ENCODE data around the gene B4GALNT4. TPM values are rescaled to one million over a fixed set of nuclear protein-coding genes. Genes with fewer than 3 reads are reported as not detected.

Gene B4GALNT4
- total and polyA plus RNA-seq, 4 donors = 0.15 to 0.42 (median 0.42) TPM; not detected in 1

- Histone ChIP-seq H3K36me3 (ENCODE audit: control insufficient read depth in 4 of 4, insufficient read depth in 3 of 4, low read depth in 1 of 4, low read length in 3 of 4) (no peaks in the 10 kb centered on the region), H3K9ac (ENCODE audit: low read depth in 1 of 2, low read length in 2 of 2) (no peak overlapping the region), H3K27me3 (ENCODE audit: control insufficient read depth in 4 of 4, insufficient read depth in 4 of 4, low read length in 3 of 4) (no peaks in the 10 kb centered on the region), H3K27ac (ENCODE audit: low read depth in 1 of 2, low read length in 2 of 2) (no peak overlapping the region), H3K4me3 (ENCODE audit: low read depth in 1 of 3, low read length in 3 of 3) (no peak overlapping the region), H3K9me3 (ENCODE audit: control insufficient read depth in 4 of 4, low read length in 3 of 4) (no peaks in the 10 kb centered on the region), H3K4me1 (ENCODE audit: control insufficient read depth in 4 of 4, insufficient read depth in 4 of 4, low read length in 3 of 4) (peaks cover 4 to 15% (median 8%) of the 10 kb centered on the region in 4 donors)
- WGBS = 82% methylated on average over 17 of the region's 17 CpGs
- no peak for TF ChIP-seq RAD21 (IDR thresholded peaks at IDR 0.05)
- no peak for TF ChIP-seq RXRA (IDR thresholded peaks at IDR 0.05)
- no peak for TF ChIP-seq NR2F2 (IDR thresholded peaks at IDR 0.05)
- TF ChIP-seq EGR1 (IDR thresholded peaks at IDR 0.05; ENCODE audit: low read depth in 2 of 2) = no peak
- no peak for TF ChIP-seq JUND (IDR thresholded peaks at IDR 0.05)
- no peak for TF ChIP-seq TAF1 (conservative IDR thresholded peaks at IDR 0.05)
- TF ChIP-seq CTCF (IDR thresholded peaks at IDR 0.05; ENCODE audit: low read depth, low read length, missing input control) = no peak
- no peak for TF ChIP-seq SP1 (IDR thresholded peaks at IDR 0.05)
- TF ChIP-seq ZBTB33 (IDR thresholded peaks at IDR 0.05) = no peak
- no peak for DNase-seq (ENCODE audit: low spot score)
Measured at GRCh38 chr11:393219-394033, 24.1 kb downstream of the B4GALNT4 start.

DNA sequence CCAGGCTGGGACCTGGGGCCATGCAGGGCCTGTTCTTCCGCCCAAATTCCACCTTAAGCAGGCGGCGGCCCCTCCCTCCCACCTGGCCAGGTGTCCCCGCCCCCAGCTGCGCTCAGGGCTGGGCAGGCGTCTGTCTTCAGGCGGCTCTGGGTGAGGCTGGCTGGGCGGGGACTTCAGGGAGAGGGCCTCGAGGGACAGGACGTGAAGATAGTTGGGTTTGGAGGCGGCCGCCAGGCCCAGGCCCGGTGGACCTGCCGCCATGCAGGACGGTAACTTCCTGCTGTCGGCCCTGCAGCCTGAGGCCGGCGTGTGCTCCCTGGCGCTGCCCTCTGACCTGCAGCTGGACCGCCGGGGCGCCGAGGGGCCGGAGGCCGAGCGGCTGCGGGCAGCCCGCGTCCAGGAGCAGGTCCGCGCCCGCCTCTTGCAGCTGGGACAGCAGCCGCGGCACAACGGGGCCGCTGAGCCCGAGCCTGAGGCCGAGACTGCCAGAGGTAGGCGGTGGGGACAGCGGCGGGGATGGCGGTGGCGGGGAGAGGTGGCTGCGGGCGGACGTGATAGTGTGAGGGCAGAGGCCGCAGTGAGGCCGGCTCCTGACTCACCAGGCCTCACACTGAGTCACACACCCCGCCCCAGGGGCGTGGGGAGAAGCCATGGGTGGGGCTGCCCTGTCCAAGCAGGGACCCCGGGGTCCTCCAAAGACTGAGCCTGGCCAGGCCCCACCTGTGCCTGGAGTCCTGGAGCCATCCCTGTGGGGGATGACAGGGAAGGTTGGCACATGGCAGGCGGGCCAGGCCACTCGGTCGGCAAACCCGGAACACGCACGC, 24.9 kb downstream of the B4GALNT4 start, which contains the start of gene PKP3:
Gene PKP3 (plus strand): TSS at position 176 of the 824 bp plus-strand sequence. CDS start 84 bp downstream, at position 260.
- Histone ChIP-seq H3K27ac (ENCODE audit: low read depth in 1 of 2, low read length in 2 of 2) (no peak within 1 kb of the TSS), H3K9ac (ENCODE audit: low read depth in 1 of 2, low read length in 2 of 2) (no peak within 1 kb of the TSS), H3K27me3 (ENCODE audit: control insufficient read depth in 4 of 4, insufficient read depth in 4 of 4, low read length in 3 of 4) (peaks cover 0 to 3% (median 0%) of the 10 kb centered on the region in 4 donors), H3K4me1 (ENCODE audit: control insufficient read depth in 4 of 4, insufficient read depth in 4 of 4, low read length in 3 of 4) (peaks cover 4 to 15% (median 8%) of the 10 kb centered on the region in 4 donors), H3K36me3 (ENCODE audit: control insufficient read depth in 4 of 4, insufficient read depth in 3 of 4, low read depth in 1 of 4, low read length in 3 of 4) (no peaks in the 10 kb centered on the region), H3K4me3 (ENCODE audit: low read depth in 1 of 3, low read length in 3 of 3) (no peak within 1 kb of the TSS), H3K9me3 (ENCODE audit: control insufficient read depth in 4 of 4, low read length in 3 of 4) (no peaks in the 10 kb centered on the region)
- WGBS = 66% methylated on average over 57 of the region's 57 CpGs
- DNase-seq (ENCODE audit: low spot score) = no peak
- TF ChIP-seq, protein P1, sequence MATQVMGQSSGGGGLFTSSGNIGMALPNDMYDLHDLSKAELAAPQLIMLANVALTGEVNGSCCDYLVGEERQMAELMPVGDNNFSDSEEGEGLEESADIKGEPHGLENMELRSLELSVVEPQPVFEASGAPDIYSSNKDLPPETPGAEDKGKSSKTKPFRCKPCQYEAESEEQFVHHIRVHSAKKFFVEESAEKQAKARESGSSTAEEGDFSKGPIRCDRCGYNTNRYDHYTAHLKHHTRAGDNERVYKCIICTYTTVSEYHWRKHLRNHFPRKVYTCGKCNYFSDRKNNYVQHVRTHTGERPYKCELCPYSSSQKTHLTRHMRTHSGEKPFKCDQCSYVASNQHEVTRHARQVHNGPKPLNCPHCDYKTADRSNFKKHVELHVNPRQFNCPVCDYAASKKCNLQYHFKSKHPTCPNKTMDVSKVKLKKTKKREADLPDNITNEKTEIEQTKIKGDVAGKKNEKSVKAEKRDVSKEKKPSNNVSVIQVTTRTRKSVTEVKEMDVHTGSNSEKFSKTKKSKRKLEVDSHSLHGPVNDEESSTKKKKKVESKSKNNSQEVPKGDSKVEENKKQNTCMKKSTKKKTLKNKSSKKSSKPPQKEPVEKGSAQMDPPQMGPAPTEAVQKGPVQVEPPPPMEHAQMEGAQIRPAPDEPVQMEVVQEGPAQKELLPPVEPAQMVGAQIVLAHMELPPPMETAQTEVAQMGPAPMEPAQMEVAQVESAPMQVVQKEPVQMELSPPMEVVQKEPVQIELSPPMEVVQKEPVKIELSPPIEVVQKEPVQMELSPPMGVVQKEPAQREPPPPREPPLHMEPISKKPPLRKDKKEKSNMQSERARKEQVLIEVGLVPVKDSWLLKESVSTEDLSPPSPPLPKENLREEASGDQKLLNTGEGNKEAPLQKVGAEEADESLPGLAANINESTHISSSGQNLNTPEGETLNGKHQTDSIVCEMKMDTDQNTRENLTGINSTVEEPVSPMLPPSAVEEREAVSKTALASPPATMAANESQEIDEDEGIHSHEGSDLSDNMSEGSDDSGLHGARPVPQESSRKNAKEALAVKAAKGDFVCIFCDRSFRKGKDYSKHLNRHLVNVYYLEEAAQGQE (IDR thresholded peaks at IDR 0.05) = no peak
- TF ChIP-seq JUND (IDR thresholded peaks at IDR 0.05) (no peak), EGR1 (IDR thresholded peaks at IDR 0.05; ENCODE audit: low read depth in 2 of 2) (no peak), YY1 (IDR thresholded peaks at IDR 0.05) (no peak), HNF4G (IDR thresholded peaks at IDR 0.05) (no peak), TAF1 (conservative IDR thresholded peaks at IDR 0.05) (no peak), NR2F2 (IDR thresholded peaks at IDR 0.05) (no peak), ZBTB33 (IDR thresholded peaks at IDR 0.05) (no peak), FOXA1 (IDR thresholded peaks at IDR 0.05) (no peak), FOXA2 (IDR thresholded peaks at IDR 0.05) (no peak), RAD21 (IDR thresholded peaks at IDR 0.05) (no peak), RXRA (IDR thresholded peaks at IDR 0.05) (no peak)
- TF ChIP-seq, protein P2, sequence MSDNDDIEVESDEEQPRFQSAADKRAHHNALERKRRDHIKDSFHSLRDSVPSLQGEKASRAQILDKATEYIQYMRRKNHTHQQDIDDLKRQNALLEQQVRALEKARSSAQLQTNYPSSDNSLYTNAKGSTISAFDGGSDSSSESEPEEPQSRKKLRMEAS (IDR thresholded peaks at IDR 0.05) = no peak
